NCI-H2227 (cell line): ENCODE results near the gene PPIP5K1.

Experiments
- DNase-seq: peaks from one replicate; lab custom pipeline; 2025; ENCODE audit not compliant: unreplicated experiment; lab: John Stamatoyannopoulos, UW

The PPIP5K1 gene

DNA sequence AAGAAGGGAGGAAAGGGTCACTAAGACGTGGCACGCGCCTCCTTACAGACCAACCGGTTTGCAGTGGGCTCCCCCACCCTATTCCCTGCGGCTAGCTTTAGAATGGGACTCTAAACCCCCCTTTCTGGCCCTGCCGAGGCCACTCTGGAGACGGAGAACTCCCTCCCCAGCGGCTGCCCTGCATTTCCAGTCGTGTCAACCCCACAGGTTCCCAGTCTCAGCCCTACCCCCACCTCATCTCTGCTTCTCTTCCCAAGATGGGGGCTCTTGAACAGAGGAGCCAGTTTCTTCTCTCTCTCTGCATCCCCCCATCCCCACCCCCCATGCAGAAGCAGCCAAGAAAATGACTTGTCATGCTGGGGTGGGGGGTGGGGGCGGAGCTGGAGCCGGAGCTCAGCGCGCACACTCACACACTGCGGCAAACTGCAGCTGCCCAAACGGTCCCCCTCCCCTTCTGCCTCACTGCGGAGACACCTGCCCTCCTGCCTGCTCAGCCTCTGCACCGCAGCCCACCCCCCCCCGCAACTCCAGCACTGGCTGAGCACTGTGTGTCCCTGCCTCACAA is 71.7 kb downstream of the PPIP5K1 start:
- DNase-seq: peak; percentile 61

- peak; percentile 71 for DNase-seq
These were observed 72.4 kb downstream of the PPIP5K1 start, which contains the start of gene MAP1A for GRCh38 chr15:43517354-43518196. Gene MAP1A, plus strand, starts transcription at chr15:43517608. Its CDS starts 3,866 bp downstream, at chr15:43521474.

- no peak for DNase-seq
These were observed 73.1 kb downstream of the PPIP5K1 start for GRCh38 chr15:43516801-43517353.

GRCh38 chr15:43516185-43516584 is 73.8 kb downstream of the PPIP5K1 start:
- DNase-seq: no peak

GRCh38 chr15:43515741-43516140 is 74.3 kb downstream of the PPIP5K1 start:
- no peak for DNase-seq

DNA sequence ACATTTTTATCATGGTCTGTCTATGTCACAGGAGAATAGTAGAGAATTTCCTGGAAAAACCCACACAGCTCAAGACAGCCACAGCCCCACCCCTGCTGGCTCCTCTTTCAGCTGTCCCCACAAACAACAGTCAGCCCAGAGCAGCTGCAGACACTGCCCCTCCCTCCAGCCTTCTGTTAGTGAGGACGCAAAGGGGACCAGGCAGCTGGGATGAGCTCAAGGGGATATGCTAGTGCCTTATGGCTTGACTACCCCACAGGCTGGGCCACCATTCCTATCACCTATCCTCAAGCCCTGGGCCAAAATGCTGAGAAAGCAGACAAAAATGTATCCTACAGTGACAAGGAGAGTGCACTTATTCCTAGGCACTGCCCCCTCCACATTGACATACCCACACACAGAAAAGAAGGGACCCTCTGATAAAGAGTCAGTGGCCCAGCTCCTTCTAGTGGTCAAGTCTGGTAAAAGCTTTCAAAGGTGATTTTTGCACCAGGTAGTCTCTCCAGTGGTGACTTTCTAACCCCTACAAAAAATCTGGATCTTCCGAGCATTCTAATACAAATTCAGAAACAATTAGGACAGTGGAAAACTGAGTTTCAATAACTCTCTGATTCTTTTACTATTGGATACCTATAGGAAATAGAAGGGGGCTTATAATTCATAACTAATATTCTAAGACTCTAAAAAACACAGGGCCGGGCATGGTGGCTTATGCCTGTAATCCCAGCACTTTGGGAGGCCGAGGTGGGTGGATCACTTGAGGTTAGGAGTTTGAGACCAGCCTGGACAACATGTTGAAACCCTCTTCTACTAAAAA is 75.6 kb downstream of the PPIP5K1 start:
- DNase-seq: peak; percentile 38

DNA sequence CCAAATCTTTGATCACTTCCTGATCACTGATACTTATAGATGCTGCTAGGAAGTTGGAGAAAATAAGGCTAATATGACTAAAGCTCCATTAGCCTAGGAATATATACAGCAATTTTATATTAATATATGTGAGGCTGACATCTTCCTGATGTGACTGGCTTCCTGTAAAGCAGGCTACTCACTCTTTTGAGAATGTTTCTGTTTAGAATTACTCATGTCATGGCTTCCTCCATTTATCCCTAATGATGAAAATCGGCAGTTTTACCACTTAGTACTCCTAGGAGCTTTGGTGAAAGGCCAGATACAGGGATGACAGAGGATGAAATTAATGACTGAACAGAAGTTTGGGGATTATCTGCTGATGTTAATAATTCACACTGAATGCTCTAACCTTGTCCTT is 76.5 kb downstream of the PPIP5K1 start:
- DNase-seq: no peak

GRCh38 chr15:43511012-43511885 is 78.8 kb downstream of the PPIP5K1 start:
- DNase-seq: peak; percentile 55

DNA sequence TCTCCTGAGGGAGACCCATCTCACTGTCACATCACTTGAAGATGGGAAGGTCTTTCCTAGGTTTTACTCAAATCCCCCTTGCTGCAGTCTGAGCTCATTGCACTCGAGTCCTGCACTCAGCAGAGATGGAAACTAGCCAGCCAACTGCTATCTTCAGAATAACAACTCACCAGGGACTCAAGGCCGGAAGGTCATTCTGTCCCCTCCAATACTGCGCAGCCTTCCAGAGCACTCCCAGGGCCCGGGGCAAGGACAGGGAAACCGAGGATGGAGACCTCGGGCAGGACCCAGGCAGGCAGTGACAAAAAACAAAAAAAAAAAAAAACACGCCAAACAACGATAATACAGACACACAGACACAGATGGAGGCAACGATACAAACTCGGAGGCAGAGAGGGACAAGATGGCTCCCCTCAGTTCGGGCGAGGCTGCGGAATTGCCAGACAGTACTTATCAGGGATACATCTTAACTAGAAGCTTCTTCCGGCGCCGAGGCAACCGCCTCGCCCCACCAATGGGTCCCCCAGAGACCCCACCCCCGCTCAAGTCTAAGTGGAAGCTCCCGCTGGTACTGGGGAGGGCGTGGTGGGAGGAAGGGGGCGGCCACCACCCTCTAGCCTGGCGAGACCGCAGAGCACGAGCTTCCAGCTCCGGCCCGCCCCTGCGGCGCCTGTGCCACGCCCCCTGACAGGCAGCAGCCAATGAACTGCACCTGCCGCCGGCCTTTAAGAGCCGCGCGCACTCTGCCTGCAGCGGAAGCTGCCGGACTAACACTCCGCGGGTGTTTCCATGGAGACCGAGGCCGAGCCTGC is 79.6 kb downstream of the PPIP5K1 start:
- DNase-seq: peak; percentile 99

DNA sequence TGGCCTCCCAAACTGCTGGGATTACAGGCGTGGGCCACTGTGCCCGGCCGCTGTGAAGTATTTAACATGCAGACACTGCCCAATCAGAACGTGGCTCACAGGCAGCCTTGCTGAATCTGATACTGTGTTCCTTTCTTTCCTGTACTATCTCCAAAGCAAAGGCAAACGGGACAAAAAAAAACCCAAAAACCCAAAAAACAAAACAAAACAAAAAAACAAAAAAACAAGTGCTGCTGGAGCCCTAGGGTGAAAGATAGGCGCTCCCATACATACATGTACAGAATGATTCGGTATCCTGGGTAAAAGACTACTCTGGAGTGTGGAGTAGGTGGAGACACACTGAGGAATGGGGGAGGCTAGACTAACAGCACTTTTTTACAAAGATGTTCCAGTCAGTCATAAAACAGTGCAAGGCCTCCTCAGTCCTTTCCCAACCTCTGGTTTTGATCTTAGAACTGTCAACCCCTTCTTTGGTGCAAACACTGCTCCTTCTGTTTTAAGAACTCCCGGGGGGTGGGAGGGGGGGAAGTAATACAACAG is 80.3 kb downstream of the PPIP5K1 start:
- no peak for DNase-seq

DNA sequence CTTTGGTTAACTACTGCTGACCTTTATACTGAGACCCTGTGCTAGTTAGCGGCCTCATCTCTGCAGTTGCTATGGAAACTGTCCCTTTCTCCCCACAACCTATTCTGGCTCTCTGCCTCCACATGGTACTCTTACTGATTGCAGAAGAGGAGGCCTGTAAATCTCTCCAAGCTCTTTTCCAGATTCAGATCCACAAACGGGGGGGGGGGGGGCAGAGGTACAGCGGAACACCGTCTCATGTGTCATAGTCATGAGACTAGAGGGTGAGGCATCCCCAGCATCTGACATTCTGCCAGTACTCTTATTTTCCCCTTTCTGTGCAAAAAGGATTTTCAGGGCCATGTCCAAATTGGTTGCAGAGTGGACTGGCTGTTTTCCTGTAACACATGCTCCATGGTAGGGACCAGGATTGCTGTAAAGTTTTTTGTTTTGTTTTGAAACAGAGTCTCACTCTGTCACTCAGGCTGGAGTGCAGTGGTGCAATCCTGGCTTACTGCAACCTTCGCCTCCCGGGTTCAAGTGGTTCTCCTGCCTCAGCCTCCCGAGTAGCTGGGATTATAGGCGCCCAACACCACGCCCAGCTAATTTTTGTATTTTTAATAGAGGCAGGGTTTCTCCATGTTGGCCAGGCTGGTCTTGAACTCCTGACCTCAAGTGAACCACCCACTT is 80.9 kb downstream of the PPIP5K1 start:
- peak; percentile 75 for DNase-seq

DNA sequence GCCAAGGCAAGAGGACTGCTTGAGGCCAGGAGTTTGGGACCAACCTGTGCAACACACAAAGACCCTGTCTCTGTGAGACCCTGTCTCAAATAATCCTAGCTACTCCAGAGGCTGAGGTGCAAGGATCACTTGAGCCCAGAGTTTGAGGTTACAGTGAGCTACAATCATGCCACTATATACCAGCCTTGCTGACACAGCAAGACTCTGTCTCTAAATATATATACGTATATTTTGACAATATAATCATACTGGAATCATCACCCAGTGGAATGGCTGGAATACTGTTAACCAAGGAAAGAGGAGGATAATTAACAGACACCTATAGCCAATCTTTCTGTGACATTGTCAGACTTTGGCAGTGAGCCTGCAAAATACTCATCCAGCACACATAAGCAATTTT is 81.6 kb downstream of the PPIP5K1 start:
- no peak for DNase-seq

GRCh38 chr15:43505738-43506137 is 84.3 kb downstream of the PPIP5K1 start:
- peak; percentile 33 for DNase-seq

GRCh38 chr15:43499635-43500034 is 90.4 kb downstream of the PPIP5K1 start:
- no peak for DNase-seq

- no peak for DNase-seq
These were observed 91.0 kb downstream of the PPIP5K1 start for GRCh38 chr15:43498990-43499389.

GRCh38 chr15:43493703-43494472 is 96.1 kb downstream of the PPIP5K1 start:
- peak; percentile 33 for DNase-seq

GRCh38 chr15:43492673-43493601 is 97.1 kb downstream of the PPIP5K1 start, which contains the start of gene TP53BP1:
Gene TP53BP1, minus strand, starts transcription at chr15:43493156. Its CDS starts 113 bp downstream, at chr15:43493043.
- peak; percentile 95 for DNase-seq
